Neural progenitor cell (in vitro differentiated cells): ENCODE results near the gene FAM83B. TPM values are rescaled to one million over a fixed set of nuclear protein-coding genes. Genes with fewer than 3 reads are reported as not detected.
A peak's percentile ranks its signal among the peaks of the same experiment; 100 is the strongest.
"Not testable (repeated sequence)": the region's sequence is repeated elsewhere in the genome, so short reads cannot be mapped to it uniquely, and the experiment has no call there.

Source experiments
- DNase-seq: peaks from one replicate; pipeline ENCODE4 v3.0.0-alpha.2; 2016; ENCODE audit warnings: low spot score
- H2AFZ ChIP-seq: fragments of 200-600 bp; sonication (generic); replicated peaks from 2 replicates; pipeline ENCODE4 v1.6.1; 2016; ENCODE audit warnings: antibody characterized with exemption
- H3F3A ChIP-seq: fragments of 200-600 bp; sonication (generic); 2 replicates; pipeline ENCODE4 v1.6.1; 2016; ENCODE audit warnings: antibody characterized with exemption, low read depth
- H3K27ac ChIP-seq: fragments of 200-600 bp; sonication (generic); 2 replicates; pipeline ENCODE4 v1.5.1; 2016; ENCODE audit warnings: mild to moderate bottlenecking
- H3K27me3 ChIP-seq: fragments of 200-600 bp; sonication (generic); 2 replicates; pipeline ENCODE4 v1.6.1; 2016; ENCODE audit warnings: mild to moderate bottlenecking, moderate library complexity
- H3K36me3 ChIP-seq: fragments of 200-600 bp; sonication (generic); 2 replicates; pipeline ENCODE4 v1.5.1; 2016
- H3K4me1 ChIP-seq: fragments of 200-600 bp; sonication (generic); 2 replicates; pipeline ENCODE4 v1.6.1; 2016; ENCODE audit warnings: mixed run types
- H3K4me2 ChIP-seq: fragments of 200-600 bp; sonication (generic); 2 replicates; pipeline ENCODE4 v1.6.1; 2016
- H3K4me3 ChIP-seq: fragments of 200-600 bp; sonication (generic); 2 replicates; pipeline ENCODE4 v1.5.1; 2016
- H3K79me2 ChIP-seq: fragments of 200-600 bp; sonication (generic); 2 replicates; pipeline ENCODE4 v1.6.1; 2016; ENCODE audit warnings: low read depth
- H3K9ac ChIP-seq: fragments of 200-600 bp; sonication (generic); 2 replicates; pipeline ENCODE4 v1.6.1; 2016
- H3K9me3 ChIP-seq: fragments of 200-600 bp; sonication (generic); 2 replicates; pipeline ENCODE4 v1.5.1; 2016; ENCODE audit warnings: low read depth
- H4K20me1 ChIP-seq: fragments of 200-600 bp; sonication (generic); 2 replicates; pipeline ENCODE4 v1.6.1; 2016; ENCODE audit warnings: low read depth
- H3K27ac Mint-ChIP-seq: 3 replicates; pipeline ENCODE4 v1.8.0; 2021; ENCODE audit warnings: mixed read lengths
- H3K27me3 Mint-ChIP-seq: 2 replicates; pipeline ENCODE4 v1.8.0; 2022; ENCODE audit warnings: low read depth, mild to moderate bottlenecking, inconsistent platforms, moderate library complexity, mixed read lengths; ENCODE audit not compliant: insufficient read depth
- H3K36me3 Mint-ChIP-seq: 3 replicates; pipeline ENCODE4 v1.8.0; 2021; ENCODE audit warnings: mixed read lengths
- H3K4me1 Mint-ChIP-seq: 3 replicates; pipeline ENCODE4 v1.8.0; 2021; ENCODE audit warnings: mixed read lengths
- H3K4me3 Mint-ChIP-seq: 3 replicates; pipeline ENCODE4 v1.8.0; 2021; ENCODE audit warnings: mild to moderate bottlenecking, moderate library complexity, mixed read lengths
- H3K9me3 Mint-ChIP-seq: 3 replicates; pipeline ENCODE4 v1.8.0; 2020; ENCODE audit warnings: mixed read lengths
- CTCF ChIP-seq: fragments of 200-600 bp; sonication (generic); IDR thresholded peaks from 2 replicates; pipeline ENCODE4 v1.5.1; 2017; ENCODE audit warnings: antibody characterized with exemption, mild to moderate bottlenecking
- EZH2 ChIP-seq: fragments of 200-600 bp; sonication (generic); IDR thresholded peaks from 2 replicates; pipeline ENCODE4 v1.6.1; 2017; ENCODE audit warnings: antibody characterized with exemption, mild to moderate bottlenecking, moderate library complexity
- EZH2phosphoT487 ChIP-seq: fragments of 200-600 bp; sonication (generic); IDR thresholded peaks from 2 replicates; pipeline ENCODE4 v1.6.1; 2017; ENCODE audit warnings: antibody characterized with exemption
- total RNA-seq: library from RNA; depleted of rRNA; stranded (reverse); fragments of >200 nt; gene quantifications from 2 replicates; pipeline ENCODE4 v1.2.3, GENCODE V29; 2015; ENCODE audit warnings: low replicate concordance

FAM83B gene
- total RNA-seq, 1 donor from 2014 or later, result 5.3 TPM

DNA sequence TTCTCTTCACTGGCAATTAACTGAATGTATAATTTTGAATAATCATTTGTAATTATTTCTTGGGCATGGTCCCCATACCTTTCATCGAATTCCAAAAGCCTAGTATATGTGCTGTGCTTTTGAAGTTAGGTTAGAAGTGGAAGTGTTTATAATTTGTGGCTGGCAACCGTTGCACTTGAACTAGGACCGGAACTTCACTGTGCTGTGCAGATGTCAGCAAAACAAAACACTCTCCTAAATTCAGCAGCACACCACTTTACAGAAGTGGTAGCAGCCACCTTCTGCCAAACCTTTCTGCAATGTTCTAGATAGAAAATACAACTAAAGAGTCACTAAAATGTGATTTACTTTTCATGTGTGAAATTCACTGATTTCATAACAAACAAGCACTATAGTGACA is 111.9 kb downstream of the FAM83B start:
- no peaks in the 10 kb centered on the region for H3K4me1 ChIP-seq
- no peak overlapping the region for H3K4me2 ChIP-seq
- Mint-ChIP-seq H3K27me3 (no peaks in the 10 kb centered on the region), H3K27ac (no peak overlapping the region), H3K36me3 (no peaks in the 10 kb centered on the region), H3K9me3 (peaks cover 5% of the 10 kb centered on the region), H3K4me1 (peaks cover 4% of the 10 kb centered on the region), H3K4me3 (no peak overlapping the region)
- no peaks in the 10 kb centered on the region for H3F3A ChIP-seq
- no peaks in the 10 kb centered on the region for H4K20me1 ChIP-seq
- no peaks in the 10 kb centered on the region for H3K9me3 ChIP-seq
- H3K36me3 ChIP-seq, result no peaks in the 10 kb centered on the region
- no peaks in the 10 kb centered on the region for H3K79me2 ChIP-seq
- H3K4me3 ChIP-seq, result no peak overlapping the region
- no peak overlapping the region for H2AFZ ChIP-seq
- DNase-seq, result no peak
- no peaks in the 10 kb centered on the region for H3K27me3 ChIP-seq
- H3K27ac ChIP-seq, result no peak overlapping the region
- TF ChIP-seq EZH2, result no peak
- TF ChIP-seq EZH2phosphoT487, result no peak
- no peak for TF ChIP-seq CTCF
- H3K9ac ChIP-seq, result no peak overlapping the region

DNA sequence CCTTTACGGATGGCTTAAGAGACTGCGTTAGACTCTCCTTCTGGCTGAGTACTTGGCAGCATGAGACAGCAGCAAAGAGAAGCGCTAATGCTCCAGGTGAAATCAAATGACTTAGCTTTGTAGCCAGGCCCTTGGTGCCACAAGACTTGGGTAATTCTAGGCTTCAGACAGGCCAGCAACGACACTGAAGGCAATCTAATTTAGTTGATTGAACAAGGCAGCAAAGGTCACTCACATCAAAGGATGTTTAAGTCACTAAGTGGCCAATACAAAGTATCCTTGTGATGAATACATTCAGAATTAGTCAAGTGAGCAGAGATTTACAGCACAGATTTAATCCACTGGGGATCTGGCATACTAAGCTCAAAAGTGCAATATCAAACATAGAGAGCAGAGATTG is 113.2 kb downstream of the FAM83B start:
- H3K4me3 Mint-ChIP-seq, result no peak overlapping the region
- peaks cover 4% of the 10 kb centered on the region for H3K4me1 Mint-ChIP-seq
- TF ChIP-seq CTCF (no peak), EZH2phosphoT487 (no peak), EZH2 (no peak)
- H3K36me3 Mint-ChIP-seq, result no peaks in the 10 kb centered on the region
- peaks cover 5% of the 10 kb centered on the region for H3K9me3 Mint-ChIP-seq
- Histone ChIP-seq H3K79me2 (no peaks in the 10 kb centered on the region), H3K4me1 (no peaks in the 10 kb centered on the region), H2AFZ (no peak overlapping the region), H3F3A (no peaks in the 10 kb centered on the region), H3K9ac (no peak overlapping the region), H3K27ac (no peak overlapping the region), H4K20me1 (no peaks in the 10 kb centered on the region), H3K4me2 (no peak overlapping the region), H3K9me3 (no peaks in the 10 kb centered on the region), H3K36me3 (no peaks in the 10 kb centered on the region), H3K27me3 (no peaks in the 10 kb centered on the region), H3K4me3 (no peak overlapping the region)
- H3K27ac Mint-ChIP-seq, result no peak overlapping the region
- H3K27me3 Mint-ChIP-seq, result no peaks in the 10 kb centered on the region
- DNase-seq, result peak; percentile 2

GRCh38 chr6:54961372-54961771 is 114.8 kb downstream of the FAM83B start:
- H3K27ac ChIP-seq, H4K20me1 ChIP-seq, H3K27me3 ChIP-seq, H3K9ac ChIP-seq, H3K4me3 Mint-ChIP-seq, H3K36me3 Mint-ChIP-seq, H3K36me3 ChIP-seq, H3K9me3 ChIP-seq, H3K27me3 Mint-ChIP-seq, DNase-seq, H3K79me2 ChIP-seq, H3K4me2 ChIP-seq, H3K27ac Mint-ChIP-seq, H3K4me1 ChIP-seq, H3K4me1 Mint-ChIP-seq, H3K4me3 ChIP-seq, H3F3A ChIP-seq, H3K9me3 Mint-ChIP-seq, H2AFZ ChIP-seq: not testable (repeated sequence)

- Histone ChIP-seq H2AFZ (no peak overlapping the region), H3K36me3 (no peaks in the 10 kb centered on the region), H3K4me3 (no peak overlapping the region), H3K4me2 (no peak overlapping the region), H3K4me1 (no peaks in the 10 kb centered on the region), H3K79me2 (no peaks in the 10 kb centered on the region), H3F3A (no peaks in the 10 kb centered on the region), H3K9me3 (no peaks in the 10 kb centered on the region), H3K9ac (no peak overlapping the region), H4K20me1 (no peaks in the 10 kb centered on the region), H3K27ac (no peak overlapping the region), H3K27me3 (no peaks in the 10 kb centered on the region)
- TF ChIP-seq EZH2phosphoT487 (no peak), EZH2 (no peak), CTCF (no peak)
- Mint-ChIP-seq H3K27ac (peak overlapping the region; percentile 25), H3K4me1 (no peaks in the 10 kb centered on the region), H3K27me3 (peaks cover 2% of the 10 kb centered on the region), H3K9me3 (no peaks in the 10 kb centered on the region), H3K36me3 (no peaks in the 10 kb centered on the region), H3K4me3 (no peak overlapping the region)
- DNase-seq, result no peak
These were observed 123.8 kb downstream of the FAM83B start for GRCh38 chr6:54970337-54970736.
